Mononuclear cell (primary cell): ENCODE measurements around the gene ANKRD65. TPM values are rescaled to one million over a fixed set of nuclear protein-coding genes. Genes with fewer than 3 reads are reported as not detected.

Experiments used
- H3K27me3 ChIP-seq: 2 replicates; pipeline ENCODE4 v1.6.0; 2011; ENCODE audit warnings: low read length, control low read depth; ENCODE audit not compliant: insufficient read depth
- H3K4me1 ChIP-seq: 2 replicates; pipeline ENCODE4 v1.5.1; 2011; ENCODE audit warnings: mild to moderate bottlenecking, low read length, control low read depth; ENCODE audit not compliant: insufficient read depth
- H3K4me3 ChIP-seq: 2 replicates; pipeline ENCODE4 v1.5.1; 2011; ENCODE audit warnings: mild to moderate bottlenecking, low read length, moderate library complexity
- H3K9me3 ChIP-seq: 2 replicates; pipeline ENCODE4 v1.5.1; 2011; ENCODE audit warnings: low read depth, mild to moderate bottlenecking, control low read depth, low read length
- total RNA-seq: library from RNA; depleted of rRNA; stranded (reverse); fragments of >200 nt; gene quantifications from one replicate; pipeline ENCODE4 v1.2.3, GENCODE V29; 2012

The ANKRD65 gene
- total RNA-seq, 1 donor = not detected

DNA sequence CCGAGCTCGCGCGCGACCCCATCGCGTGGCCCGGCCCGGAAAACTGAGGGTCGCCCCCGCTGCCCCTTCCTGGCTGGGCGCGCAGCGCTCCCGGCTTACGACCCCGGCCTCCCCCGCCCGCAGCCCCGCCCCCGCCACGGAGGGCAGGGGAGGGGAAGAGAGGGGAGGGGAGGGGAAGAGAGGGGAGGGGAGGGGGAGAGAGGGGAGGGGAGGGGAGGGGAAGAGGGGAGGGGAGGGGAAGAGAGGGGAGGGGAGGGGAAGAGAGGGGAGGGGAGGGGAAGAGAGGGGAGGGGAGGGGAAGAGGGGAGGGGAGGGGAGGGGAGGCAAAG, 6.7 kb upstream of the ANKRD65 start:
- Histone ChIP-seq H3K4me1 (no peaks in the 10 kb centered on the region), H3K4me3 (no peak overlapping the region), H3K27me3 (no peaks in the 10 kb centered on the region), H3K9me3 (no peaks in the 10 kb centered on the region)

DNA sequence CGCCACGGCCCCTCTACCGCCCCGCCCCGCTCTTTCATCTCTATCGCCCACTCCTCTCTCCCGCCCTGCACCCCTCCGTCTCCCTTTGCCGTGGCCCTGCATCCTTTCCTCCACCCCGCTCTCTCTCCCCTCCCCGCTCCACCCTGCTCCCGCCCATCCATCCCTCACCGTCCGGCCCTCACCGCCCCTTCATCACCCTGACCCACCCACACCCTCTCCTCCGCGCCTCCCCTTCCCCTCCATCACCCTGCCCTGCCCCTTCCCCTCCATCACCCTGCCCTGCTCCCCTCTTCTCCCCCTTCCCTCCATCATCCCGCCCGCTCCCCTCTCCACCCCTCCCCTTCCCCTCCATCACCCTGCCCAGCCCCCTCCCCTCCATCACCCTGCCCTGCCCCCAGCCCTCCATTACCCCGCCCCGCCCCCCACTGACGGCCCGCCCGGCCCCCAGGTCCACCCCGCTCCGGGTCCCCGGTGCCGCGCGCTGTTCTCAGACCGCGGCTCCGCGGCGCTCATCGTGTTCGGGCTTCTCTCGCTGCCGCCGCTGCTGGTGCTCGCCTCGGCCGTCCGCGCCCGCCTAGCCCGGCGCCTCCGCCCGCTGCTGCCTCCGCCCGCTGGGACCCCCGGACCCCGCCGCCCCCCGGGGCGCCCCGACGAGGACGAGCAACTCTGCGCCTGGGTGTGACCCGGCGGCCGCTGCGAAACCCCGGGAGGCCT, 6.2 kb upstream of the ANKRD65 start:
- H3K4me1 ChIP-seq = no peaks in the 10 kb centered on the region
- H3K4me3 ChIP-seq = no peak overlapping the region
- H3K27me3 ChIP-seq = no peaks in the 10 kb centered on the region
- H3K9me3 ChIP-seq = no peaks in the 10 kb centered on the region

DNA sequence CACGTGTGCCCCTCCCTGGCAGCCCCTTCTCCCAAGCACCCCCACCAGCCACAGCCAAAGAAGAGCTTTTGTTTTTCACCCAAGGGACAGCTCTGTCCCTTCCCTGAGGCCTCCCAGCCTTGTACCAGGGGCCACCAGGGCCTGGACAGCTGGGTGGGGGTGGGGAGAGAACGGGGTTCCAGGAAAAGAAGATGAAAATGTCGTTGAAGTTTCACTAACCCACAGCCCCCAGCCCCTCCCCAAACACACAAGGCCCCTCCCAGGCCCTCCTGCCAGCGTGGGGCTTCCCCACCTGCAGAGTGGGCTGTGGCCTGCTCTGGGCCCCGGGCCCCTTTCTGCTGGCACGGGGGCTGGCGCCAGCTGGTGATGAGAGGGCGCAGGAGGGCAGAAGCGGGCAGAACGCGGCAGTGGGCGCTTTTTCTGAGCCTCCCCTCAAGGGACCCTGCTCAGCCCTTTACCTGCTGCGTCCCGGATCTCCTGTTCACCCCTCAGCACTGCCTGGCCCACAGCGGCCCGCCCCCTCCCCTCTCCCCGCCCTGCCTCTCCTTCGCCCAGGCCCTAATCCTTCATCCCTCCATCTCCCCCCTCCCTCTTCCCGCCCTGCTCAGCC, 5.5 kb upstream of the ANKRD65 start:
- no peaks in the 10 kb centered on the region for H3K27me3 ChIP-seq
- no peaks in the 10 kb centered on the region for H3K4me1 ChIP-seq
- no peak overlapping the region for H3K4me3 ChIP-seq
- no peaks in the 10 kb centered on the region for H3K9me3 ChIP-seq

DNA sequence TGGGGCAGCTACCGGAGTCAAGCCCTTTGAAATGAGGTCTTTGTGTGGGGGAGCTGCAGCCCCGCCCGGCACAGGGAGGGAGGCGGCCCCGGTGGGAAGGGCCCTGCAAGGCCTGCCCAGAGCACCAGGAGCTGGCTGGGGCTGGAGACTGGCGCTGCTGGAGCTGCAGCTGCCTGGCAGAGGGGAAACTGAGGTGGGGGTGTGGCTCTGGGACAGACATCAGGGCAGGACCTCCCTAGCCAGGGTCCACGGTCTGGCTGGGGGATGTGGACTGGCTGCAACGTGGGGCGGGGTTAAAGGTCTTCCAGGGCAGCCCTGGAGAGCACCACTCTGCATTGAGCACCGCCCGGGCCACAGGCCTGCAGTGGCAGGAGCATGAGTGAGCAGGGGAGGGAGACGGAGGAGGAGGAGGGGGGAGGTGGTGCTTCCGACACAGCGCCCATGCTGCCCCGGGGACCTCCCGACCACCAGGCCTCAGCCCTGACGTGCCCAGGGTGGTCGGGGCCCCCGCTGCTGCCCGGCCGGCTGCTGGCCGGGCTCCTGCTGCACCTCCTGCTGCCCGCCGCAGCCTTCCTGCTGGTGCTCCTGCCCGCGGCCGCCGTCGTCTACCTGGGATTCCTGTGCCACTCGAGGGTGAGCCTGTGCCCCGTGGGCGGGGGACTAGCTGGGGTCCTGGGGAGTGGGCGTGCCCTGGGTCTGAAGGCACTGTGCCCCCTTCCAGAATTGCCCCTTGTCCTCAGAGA, 4.8 kb upstream of the ANKRD65 start:
- H3K4me1 ChIP-seq = no peaks in the 10 kb centered on the region
- H3K27me3 ChIP-seq = no peaks in the 10 kb centered on the region
- H3K9me3 ChIP-seq = no peaks in the 10 kb centered on the region
- no peak overlapping the region for H3K4me3 ChIP-seq

DNA sequence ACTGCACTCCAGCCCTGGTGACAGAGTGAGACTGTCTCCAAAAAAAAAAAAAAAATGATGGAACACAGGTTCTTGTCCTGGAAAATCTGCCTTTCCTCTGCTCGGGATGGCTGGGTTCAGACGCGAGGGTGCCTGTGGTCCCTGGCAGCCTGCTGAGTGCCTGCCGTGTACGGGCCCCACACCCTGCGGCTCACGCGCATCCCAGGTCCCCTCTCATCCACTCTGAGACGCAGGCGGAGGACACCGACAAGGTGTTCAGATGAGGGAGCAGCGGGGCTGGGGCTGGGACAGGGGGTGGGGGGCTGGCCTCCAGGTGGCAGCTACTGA, 4.3 kb upstream of the ANKRD65 start:
- Histone ChIP-seq H3K4me3 (no peak overlapping the region), H3K27me3 (no peaks in the 10 kb centered on the region), H3K4me1 (no peaks in the 10 kb centered on the region), H3K9me3 (no peaks in the 10 kb centered on the region)

DNA sequence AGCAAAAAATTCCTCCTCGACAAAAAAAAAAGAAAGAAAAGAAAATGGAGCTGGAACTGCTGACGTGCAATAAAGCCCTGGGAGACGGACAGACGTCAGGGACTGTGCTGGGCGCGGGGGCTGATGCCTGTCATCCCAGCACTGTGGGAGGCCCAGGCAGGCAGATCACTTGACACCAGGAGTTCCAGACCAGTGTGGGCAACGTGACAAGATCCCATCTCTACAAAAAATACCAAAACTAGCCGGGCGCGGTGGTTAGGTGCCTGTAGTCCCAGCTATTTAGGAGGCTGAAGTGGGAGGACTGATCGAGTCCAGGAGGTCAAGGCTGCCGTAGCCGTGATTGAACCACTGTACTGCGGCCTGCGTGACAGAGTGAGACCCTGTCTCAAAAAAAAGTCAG, 3.6 kb upstream of the ANKRD65 start:
- Histone ChIP-seq H3K4me1 (no peaks in the 10 kb centered on the region), H3K27me3 (no peaks in the 10 kb centered on the region), H3K4me3 (no peak overlapping the region), H3K9me3 (no peaks in the 10 kb centered on the region)

DNA sequence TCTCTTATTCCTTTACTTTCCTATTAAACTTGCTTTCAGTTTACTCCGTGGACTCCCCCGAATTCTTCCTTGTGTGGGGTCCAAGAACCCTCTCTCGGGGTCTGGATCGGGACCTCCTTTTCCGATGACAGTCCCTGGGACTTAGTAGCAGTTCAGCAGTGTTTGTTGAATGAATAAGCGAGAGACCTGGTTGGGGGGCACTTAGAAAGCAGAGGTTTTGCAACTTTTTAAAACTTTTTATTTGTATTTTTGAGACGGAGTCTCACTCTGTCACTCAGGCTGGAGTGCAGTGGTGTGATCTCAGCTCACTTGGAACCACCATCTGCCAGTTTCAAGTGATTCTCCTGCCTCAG, 2.1 kb upstream of the ANKRD65 start:
- Histone ChIP-seq H3K4me1 (no peaks in the 10 kb centered on the region), H3K4me3 (no peak overlapping the region), H3K9me3 (no peaks in the 10 kb centered on the region), H3K27me3 (no peaks in the 10 kb centered on the region)

DNA sequence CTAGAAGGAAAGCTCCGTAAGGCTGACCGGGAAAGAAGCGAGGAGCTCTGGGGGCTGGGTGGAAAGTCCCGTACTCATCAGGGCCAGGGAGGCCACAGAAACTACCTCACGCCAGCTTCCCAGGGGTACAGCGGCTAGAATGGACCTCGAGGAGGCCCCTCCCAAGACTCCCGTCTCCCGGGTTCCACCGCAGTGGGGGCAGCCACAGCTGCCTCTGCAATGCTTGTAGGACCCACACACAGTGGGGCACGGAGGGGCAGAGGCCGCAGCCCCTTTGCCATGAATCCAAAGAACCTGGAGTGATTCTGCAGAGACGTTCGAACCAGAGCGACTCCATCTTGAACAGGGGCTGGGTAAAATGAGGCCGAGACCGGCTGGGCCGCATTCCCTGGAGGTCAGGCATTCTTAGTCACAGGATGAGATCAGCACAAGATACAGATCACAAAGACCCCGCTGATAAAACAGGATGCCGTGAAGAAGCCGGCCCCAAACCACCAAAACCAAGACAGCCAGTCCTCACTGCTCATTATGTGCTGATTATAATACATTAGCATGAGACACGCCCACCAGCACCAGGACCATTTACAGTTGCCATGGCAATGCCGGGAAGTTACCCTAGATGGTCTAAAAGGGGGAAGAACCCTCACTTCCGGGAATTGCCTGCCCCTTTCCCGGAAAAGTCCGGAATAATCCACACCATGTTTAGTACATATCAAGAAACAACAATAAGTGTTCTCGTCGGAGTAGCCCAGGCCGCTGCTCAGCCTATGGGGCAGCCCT, 1.6 kb upstream of the ANKRD65 start:
- no peaks in the 10 kb centered on the region for H3K9me3 ChIP-seq
- H3K4me1 ChIP-seq = no peaks in the 10 kb centered on the region
- no peak overlapping the region for H3K4me3 ChIP-seq
- H3K27me3 ChIP-seq = no peaks in the 10 kb centered on the region

DNA sequence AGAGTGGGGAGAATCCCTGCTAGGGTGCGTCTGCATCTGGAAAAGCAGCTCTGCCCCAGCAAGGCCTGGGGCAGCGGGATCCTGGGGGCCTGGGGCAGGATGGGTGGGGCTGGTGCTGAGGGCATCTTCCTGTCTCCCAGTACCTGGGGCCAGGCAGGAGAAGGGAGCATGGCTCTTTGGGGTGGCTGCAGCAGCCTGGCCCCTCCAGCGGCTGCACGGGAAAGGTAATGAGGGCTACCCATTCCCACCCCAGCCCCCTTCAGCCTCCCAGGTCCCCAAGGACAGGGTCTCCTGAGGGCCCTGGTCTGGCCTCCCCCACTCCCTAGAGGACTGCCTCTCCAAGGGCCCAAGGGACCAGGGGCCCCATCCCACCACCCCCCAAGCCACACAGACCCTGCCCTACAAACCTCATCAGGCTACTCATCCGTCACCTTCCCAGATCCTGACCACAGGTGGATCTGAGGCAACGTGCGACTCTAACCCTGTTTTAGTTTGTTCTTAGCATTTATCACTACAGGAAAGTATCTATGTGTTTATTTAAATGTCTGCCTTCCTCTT, 910 bp upstream of the ANKRD65 start:
- H3K4me1 ChIP-seq = no peaks in the 10 kb centered on the region
- no peaks in the 10 kb centered on the region for H3K9me3 ChIP-seq
- H3K4me3 ChIP-seq = no peak overlapping the region
- no peaks in the 10 kb centered on the region for H3K27me3 ChIP-seq

DNA sequence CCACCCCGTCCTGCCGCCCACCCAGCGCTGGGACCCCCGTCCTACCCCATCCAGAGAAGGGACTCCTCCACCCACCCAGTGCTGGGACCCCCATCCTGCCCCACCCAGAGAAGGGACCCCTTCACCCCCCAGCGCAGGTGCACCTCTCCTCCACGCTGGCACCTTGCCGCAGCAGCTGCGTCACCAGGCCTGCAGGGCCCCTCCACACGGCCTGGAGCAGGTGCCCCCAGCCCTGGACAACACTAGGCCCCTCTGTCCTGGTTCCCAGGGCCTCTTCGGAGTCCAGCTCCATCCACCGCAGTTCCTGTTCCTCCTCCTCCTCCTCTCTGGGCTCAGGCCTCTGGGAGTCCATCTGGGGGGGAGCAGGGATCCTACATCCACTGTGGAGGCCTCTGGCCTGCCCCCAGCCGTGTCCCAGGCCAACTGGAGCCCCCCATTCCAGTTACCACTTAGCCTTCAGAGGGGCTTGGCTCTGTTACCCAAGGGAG, 378 bp downstream of the ANKRD65 start:
- no peaks in the 10 kb centered on the region for H3K27me3 ChIP-seq
- H3K4me1 ChIP-seq = no peaks in the 10 kb centered on the region
- H3K4me3 ChIP-seq = no peak overlapping the region
- H3K9me3 ChIP-seq = no peaks in the 10 kb centered on the region

DNA sequence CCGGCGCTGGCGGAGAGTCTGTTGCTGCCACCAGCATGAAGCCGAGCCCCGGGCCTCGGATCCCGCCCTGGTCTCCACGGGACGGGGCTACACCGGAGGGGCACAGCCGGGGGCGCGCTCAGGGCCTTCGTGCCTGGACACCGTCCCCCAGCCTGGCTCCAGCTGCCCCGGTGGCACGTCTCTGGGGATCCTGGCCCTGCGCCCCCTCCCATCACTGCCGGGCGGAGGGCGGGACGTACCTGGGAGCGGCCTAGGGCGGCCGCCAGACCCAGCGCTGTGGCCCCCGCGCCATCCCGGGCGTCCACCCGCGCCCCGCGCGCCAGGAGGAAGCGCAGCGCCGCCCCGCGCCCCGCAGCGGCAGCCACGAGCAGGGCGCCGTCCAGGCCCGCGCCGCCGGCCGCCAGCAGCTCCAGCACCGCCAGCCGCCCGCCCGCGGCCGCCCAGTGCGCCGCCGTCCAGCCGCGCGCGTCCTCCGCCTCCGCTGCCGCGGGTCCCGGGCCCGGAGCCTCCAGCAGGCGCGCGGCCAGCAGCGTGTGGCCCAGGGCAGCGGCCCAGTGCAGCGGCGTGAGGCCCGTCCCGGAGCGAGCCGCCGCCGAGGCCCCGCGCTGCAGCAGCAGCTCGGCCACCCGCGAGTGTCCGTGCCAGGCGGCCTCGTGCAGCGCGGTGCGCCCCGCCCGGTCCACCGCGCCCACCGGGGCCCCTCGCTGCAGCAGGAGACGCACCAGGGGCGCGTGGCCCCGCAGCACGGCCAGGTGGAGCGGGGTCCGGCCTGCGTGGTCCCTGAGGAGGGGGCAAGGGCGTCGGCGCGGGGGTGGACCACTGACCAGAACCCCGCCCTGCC, 1.0 kb downstream of the ANKRD65 start:
- H3K9me3 ChIP-seq = no peaks in the 10 kb centered on the region
- H3K27me3 ChIP-seq = no peaks in the 10 kb centered on the region
- no peak overlapping the region for H3K4me3 ChIP-seq
- no peaks in the 10 kb centered on the region for H3K4me1 ChIP-seq

DNA sequence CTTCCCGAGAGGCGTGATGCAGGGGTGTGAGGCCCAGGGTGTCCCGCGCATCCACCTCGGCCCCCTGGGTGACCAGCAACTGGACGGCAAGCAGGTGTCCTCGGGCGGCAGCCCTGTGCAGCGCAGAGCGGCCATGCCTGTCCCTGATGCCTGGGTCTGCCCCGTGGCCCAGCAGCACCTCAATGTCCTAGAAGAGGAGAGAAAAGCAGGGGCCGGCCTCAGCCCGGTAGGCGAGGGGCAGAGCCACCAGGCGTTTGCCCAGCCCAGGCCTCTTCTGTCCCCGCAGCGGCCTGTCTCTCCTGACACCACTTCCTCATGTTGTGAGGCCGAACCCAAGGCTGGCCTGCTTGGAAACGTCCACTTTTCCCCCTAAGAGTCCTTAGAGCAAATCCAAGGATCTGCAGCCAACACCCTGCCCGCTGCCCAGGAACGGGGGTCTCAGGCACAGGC, 1.7 kb downstream of the ANKRD65 start:
- no peak overlapping the region for H3K4me3 ChIP-seq
- H3K4me1 ChIP-seq = no peaks in the 10 kb centered on the region
- H3K27me3 ChIP-seq = no peaks in the 10 kb centered on the region
- H3K9me3 ChIP-seq = no peaks in the 10 kb centered on the region

DNA sequence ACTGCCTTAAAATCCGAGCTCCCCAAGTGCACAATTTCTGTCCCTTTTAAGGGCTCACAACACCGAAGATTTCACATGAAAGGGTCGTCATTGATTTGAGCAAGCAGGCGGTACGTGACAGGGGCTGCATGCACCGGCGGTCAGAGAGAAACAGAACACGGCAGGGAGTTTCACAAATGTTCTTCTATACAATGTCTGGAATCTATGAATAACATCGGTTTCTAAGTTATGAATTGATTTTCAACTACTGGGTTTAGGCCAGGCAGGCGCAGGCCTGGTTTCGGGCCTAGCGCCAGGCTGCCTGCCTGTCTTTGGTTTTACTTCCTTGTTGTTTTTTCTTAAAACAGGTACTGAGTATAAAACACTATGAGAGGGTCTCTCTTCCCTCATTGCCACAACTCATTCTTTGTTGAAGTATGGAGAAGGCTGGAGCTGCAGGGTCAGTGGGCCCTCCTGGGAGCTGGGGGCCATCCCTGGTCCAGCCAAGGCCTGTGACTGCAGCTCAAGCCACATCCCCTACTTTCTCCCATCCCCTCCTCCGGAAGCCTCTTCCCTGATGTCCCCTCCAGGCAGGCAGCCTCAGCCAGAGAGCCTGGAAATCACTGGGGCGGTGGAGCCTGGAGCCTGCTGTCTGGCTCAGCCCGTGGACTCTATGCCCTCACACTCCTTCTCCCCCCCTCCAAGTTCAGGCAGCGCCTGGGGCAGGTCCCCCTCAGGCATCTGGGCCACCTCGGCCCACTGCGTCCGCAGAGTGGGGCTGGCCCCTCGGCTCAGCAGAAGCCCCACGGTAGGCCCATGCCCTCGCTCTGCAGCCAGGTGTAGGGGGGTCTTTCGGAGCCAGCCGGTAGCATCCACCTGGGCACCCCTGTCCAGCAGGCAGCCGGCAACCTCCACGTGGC, 2.4 kb downstream of the ANKRD65 start:
- Histone ChIP-seq H3K9me3 (no peaks in the 10 kb centered on the region), H3K4me3 (no peak overlapping the region), H3K4me1 (no peaks in the 10 kb centered on the region), H3K27me3 (no peaks in the 10 kb centered on the region)
